ENCODE data around the gene KCNMA1.

KCNMA1 gene

DNA sequence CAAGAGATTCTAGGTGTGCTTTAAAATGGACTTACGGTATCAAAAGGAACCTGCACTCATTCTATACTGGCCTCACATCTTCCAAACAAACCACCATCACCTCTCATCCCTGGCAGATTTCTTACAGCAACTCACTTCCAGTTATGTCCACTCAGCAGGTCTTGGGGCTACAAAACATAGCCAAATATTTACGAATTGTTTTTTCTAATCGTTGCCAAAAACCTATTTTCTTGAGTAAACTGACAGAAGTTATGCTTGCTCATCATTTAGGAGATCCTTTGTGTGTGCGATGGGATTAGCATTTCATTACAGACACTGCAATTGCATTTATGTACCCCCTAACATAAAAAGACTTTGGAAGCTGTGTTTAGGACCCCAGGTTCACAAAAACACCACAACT, 2.7 kb downstream of the KCNMA1 start:
- DNase-seq (ENCODE audit: low read depth, low spot score) = no peak

GRCh38 chr10:77633376-77633775, 4.2 kb downstream of the KCNMA1 start:
- DNase-seq (ENCODE audit: low read depth, low spot score) = no peak

GRCh38 chr10:77631241-77631640, 6.4 kb downstream of the KCNMA1 start:
- no peak for DNase-seq (ENCODE audit: low read depth, low spot score)

- DNase-seq (ENCODE audit: low read depth, low spot score) = no peak
Measured at GRCh38 chr10:77630507-77630848, 7.1 kb downstream of the KCNMA1 start.

GRCh38 chr10:77629775-77630506, 7.7 kb downstream of the KCNMA1 start:
- no peak for DNase-seq (ENCODE audit: low read depth, low spot score)

DNA sequence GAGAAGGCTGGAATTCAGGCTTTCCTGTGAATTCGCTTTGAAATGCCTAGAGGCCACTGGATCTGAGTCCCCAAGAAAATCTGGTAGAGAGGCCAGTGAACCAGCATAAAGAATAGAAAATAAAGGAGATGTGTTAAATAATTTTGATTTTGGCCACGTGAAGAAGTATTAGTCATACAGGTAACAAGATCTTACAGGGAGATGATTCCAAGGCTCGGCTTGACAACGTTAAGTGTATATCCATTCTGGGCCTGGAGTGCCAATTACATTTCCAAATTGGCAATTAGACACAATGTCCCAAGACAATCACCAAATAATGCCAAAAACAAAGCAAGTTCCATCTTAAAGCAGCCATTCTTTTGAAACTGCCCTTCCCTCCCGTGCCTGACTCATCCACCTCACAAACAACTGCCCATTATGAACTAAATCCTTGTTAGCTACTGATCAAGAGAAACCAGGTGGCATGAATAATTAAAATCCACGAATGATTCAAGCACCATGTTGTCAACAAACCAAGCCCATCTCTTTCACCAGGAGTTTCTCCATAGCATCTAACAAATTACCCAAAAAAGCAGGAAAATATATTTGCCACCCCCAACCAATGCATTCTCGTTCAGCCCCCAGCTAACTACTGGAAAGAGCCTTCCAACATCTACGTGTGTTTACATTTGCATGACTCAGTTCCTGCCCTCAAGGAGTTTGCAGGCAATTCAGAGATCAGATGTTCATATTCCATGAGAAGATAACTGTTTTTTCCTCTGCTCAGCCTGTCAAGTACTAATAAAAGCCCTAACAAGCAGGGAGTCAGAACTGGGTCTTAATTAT, 8.5 kb downstream of the KCNMA1 start:
- no peak for DNase-seq (ENCODE audit: low read depth, low spot score)

GRCh38 chr10:77626266-77626935, 11.2 kb downstream of the KCNMA1 start:
- no peak for DNase-seq (ENCODE audit: low read depth, low spot score)

GRCh38 chr10:77625379-77625778, 12.2 kb downstream of the KCNMA1 start:
- no peak for DNase-seq (ENCODE audit: low read depth, low spot score)

GRCh38 chr10:77622889-77623291, 14.7 kb downstream of the KCNMA1 start:
- no peak for DNase-seq (ENCODE audit: low read depth, low spot score)

GRCh38 chr10:77620731-77621130, 16.9 kb downstream of the KCNMA1 start:
- no peak for DNase-seq (ENCODE audit: low read depth, low spot score)

DNA sequence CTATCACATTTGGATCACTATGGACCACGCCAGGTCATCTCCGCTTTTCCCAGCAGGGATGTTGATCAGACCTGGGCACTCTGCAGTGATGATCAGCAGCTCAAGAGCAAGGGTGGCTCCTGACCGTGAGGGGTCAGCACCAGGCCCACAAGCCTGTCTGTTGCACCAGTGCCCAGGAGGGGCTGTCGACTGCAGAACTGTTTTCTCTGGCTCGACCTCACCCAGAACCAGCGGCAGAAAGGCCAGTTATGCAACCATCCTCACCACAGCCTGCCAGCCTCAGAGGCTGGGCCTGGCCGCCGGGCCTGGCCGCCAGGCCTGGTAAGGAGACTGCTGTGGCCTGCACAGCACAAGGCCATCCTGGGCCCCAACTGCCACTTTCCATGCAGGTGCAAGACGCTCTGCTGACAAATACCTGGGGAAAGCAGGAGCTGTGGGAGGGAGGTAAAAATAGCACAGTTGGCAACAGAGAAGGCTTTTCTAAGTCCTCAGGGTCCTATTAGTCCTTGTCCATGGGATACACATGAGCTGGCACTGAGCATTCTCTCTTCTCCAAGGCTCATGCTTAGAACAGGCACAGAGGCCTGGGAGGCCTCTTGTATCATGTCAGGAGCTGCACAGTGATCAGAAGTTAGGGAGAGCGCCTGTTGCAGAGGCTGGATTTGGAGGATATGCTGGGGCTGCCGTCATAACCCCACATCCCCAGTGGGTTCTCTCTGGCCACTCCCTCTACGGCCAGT, 17.5 kb downstream of the KCNMA1 start:
- DNase-seq (ENCODE audit: low read depth, low spot score) = no peak

GRCh38 chr10:77618117-77618516, 19.5 kb downstream of the KCNMA1 start:
- DNase-seq (ENCODE audit: low read depth, low spot score) = no peak

DNA sequence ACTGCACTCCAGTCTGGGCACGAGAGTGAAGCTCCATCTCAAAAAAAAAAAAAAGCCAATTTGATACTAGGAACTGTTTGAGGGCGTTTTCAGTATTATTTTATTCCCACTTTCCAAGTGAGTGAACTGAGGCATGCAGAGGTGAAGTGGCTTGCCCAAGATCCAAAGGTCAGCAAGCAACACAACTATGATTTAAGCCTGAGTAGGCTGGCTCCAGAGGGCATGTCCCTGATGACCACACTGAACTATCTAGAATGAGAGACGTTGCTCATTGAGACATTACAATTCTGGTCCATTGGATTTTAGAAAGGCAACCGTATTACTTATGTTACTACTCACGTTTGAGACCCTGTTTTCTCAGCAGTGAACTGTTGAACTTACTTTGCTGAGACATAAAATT, 20.8 kb downstream of the KCNMA1 start:
- no peak for DNase-seq (ENCODE audit: low read depth, low spot score)

GRCh38 chr10:77614778-77615625, 22.6 kb downstream of the KCNMA1 start:
- DNase-seq (ENCODE audit: low read depth, low spot score) = no peak

- DNase-seq (ENCODE audit: low read depth, low spot score) = no peak
Measured at GRCh38 chr10:77613476-77614130, 24.0 kb downstream of the KCNMA1 start.

DNA sequence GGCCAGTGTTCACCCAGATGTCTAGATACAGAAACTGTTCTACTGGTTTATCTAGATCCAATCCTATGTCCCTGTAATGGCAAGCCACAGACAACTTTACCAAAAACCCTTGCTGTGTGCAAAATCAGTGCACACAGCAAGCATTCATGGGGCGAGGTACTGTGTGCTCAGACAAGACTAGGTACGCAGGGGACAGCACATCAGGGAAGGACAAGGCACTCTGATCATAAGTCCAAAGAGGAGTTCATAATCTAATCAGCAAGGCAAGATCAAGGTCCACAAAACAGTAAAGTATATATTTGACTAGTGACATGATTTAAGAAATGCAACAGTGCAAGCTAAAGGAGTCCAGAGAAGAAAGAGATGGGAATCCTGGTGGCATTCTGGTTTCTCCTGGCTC, 25.9 kb downstream of the KCNMA1 start:
- DNase-seq (ENCODE audit: low read depth, low spot score) = no peak

DNA sequence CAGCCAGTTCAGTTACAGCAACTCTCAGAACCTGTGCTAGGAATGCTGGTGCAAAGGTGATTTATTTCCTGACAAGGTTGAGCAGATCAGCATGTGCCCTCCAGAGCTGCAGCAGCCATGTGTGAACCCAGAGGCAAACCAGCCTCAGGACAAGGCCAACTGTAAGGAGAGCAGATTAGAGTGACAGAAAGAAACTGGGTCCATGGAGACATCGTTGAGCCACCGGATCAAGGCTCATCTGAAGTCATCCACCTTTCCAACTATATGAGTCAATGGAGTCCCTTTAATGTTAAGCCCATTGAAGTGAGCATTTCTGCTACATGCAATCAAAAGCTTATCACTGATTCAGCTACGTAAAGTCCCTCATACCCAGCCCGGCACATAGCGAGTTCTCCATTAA, 26.4 kb downstream of the KCNMA1 start:
- no peak for DNase-seq (ENCODE audit: low read depth, low spot score)

DNA sequence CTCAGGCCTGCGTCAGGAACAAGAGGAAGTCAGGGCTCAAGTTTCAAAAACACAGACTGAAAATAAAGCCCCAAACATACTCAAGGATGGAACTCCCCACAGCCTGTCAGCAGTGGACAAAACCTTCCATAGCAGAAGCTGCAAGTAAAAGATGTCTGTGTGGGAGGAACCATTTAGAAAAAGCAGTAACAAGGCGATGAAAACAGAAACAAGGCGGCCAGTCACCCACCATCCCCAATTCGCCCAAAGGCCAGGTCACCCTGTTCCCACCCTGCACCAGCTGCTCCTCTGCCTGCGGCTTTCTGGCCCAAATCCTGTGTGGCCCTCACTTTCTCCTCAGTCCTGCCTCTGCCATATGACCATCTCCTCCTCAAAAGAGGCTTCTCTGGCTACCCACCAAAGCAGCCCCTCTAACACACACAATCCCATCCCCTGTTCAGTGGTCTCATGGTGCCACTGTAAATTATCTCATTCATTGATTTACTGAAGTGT, 27.8 kb downstream of the KCNMA1 start:
- no peak for DNase-seq (ENCODE audit: low read depth, low spot score)

GRCh38 chr10:77608281-77608680, 29.3 kb downstream of the KCNMA1 start:
- DNase-seq (ENCODE audit: low read depth, low spot score) = no peak

DNA sequence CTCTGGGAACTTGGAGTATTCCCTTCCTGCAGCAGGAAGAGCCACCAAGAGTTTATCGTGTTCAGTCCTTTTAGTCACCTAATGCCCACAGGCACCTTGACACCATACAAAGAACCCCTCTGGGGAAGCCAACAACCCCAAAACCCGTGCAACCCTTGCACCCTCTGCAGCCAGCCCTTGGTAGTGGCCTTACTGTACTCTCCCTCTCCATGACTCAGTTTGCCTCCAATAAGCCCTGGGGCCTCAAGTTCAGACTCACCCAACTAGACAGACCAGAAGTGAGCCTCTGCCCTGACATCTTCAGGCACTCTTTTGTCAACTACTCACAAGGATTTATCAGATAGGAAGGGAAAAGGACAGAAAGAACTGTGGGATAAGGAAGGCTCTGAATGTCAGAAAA, 30.9 kb downstream of the KCNMA1 start:
- peak; percentile 74 for DNase-seq (ENCODE audit: low read depth, low spot score)

All from ELF-1 (cell line).